Fibroblast of skin of left biceps (primary cell): ENCODE results near the gene WDR70.
A peak's percentile ranks its signal among the peaks of the same experiment; 100 is the strongest.
"Not testable (repeated sequence)": the region's sequence is repeated elsewhere in the genome, so short reads cannot be mapped to it uniquely, and the experiment has no call there.

Experiments used
- DNase-seq, 2 experiments: peaks; one replicate each; pipeline ENCODE4 v3.0.0-alpha.2; 2013; ENCODE audit warnings: low read depth in 2 of 2

Gene WDR70

DNA sequence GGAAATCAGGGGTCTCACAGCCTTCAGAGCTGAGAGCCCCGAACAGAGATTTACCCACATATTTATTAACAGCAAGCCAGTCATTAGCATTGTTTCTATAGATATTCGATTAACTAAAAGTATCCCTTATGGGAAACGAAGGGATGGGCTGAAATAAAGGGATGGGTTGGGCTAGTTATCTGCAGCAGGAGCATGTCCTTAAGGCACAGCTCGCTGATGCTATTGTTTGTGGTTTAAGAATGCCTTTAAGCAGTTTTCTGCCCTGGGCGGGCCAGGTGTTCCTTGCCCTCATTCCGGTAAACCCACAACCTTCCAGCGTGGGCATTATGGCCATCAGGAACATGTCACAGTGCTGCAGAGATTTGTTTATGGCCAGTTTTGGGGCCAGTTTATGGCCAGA, 74.1 kb downstream of the WDR70 start:
- not testable (repeated sequence) for DNase-seq

DNA sequence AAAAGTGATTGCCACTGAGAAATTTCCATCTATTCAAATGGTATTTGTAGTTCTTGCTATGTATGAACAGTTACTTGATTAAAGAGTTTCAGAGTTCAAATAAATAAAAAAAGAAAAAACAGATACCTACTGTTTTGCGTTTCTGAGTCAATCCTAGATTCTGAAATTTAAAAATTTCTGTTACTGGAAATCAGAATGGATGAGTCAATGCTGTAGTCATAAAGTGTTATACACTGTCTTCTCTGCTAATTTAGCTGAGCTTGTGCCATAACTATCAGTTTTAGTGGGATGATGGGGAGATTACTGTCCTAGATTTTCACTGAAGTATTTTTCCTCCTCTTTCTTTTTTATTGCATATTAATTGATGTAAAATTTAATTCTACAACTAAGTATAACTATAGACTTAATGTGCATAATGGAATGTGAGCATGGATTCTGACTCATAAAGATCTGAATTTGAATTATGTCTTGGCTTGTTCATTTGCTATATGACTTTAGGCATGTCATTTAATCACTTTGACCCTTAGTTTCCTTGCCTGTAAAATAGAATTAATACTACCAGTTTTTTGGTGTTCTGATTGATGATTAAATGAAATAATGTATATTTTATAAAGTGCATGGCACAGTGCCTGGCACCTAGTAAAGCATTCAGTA, 75.4 kb downstream of the WDR70 start:
- DNase-seq: not testable (repeated sequence)

DNA sequence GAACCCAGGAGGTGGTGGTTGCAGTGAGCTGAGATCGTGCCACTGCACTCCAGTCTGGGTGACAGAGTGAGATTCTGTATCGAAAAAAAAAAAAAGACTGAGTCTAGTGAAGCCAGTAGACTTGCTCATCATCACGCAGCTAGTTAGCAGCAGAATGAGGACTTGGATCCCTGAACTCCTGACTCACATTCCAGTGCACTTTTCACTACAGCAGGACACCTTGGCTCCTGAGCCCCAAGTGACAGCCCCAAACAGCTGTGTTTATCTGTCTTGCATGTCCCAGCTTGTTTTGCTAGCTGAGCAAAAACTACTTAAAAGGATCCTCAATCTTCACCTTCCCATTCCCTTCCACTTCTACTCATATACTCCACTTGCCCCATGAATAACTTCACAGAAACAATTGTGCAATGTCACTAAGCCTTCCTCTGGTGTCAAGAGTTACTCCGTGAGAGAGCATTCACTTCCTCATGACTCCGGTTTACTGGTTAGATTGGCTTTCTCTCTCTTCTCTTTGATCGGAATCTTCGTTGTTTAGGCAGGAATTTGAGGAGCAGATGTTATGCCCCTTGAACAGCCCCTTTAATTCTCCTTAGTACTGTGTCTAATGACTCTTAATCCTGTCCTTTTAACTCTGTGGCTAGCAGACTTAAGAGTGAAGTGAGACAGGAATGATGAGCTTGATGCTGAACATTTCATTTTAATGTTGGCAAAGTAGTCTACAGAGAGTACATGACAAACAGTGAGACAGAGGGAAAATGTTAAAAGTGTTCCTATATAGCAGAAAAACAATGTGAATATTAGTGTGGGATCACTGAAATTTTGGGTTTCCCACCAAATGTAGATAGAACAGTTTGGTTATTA, 84.3 kb downstream of the WDR70 start:
- not testable (repeated sequence) for DNase-seq

DNA sequence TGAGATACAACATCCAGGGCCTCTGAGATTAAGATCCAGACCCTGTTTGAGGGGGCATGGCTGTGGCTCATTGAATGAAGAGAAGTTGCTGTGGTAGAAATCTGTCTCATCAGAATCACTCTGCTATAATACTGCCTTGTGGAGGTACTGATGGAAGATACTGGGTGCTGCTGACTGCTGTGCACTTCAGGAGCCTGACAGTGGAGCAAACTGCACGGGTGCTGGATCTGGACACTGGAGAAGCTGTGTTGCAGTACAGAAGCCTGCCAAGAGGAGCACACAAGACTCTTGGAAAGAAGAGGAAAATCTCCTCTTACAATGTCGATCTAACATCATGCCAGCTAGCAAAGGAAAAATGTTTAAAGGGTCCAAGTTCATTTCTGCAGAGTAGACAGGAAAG, 85.5 kb downstream of the WDR70 start:
- DNase-seq: not testable (repeated sequence)

DNA sequence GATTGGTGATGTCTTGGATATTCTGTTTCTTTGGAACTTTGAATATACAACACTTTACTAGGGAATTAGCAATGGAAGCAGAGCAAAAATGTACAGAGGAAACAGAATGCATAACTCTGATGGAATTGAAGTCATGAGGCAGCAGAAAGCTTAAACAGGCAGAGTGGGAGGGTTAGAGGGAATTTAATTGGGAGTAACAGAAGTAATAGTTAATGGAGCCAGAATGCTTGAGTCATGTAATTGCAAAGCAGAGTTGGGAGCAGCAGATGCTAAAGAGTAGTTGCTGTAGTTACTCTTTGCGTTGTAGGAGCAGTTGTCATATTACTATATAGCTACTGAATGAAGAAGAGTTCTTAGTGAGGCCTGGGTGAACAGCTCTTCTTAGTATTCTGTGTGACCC, 90.3 kb downstream of the WDR70 start:
- not testable (repeated sequence) for DNase-seq

DNA sequence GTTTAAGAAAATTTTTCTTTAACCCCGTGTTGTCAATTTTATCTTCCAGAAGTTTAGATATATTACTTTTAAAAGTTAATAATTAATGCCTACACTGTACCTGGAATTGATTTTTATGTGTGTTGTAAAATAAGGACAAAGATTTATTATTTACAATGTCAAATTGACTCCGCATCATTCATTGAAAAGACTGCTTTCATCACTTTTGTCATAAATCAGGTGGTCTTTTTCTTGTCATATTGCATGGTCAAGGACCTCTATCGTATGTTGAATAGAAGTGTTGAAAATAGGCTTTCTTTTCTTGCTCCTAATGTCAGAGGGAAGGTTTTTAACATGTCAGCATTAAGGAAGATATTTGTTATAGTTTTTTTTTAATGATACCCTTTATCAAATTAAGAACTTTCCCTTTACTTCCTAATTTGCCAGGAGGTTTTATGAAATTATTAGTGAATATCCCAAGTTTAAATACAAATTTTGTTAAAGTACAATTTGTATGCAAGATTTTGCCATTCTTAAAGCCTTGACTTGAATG, 92.6 kb downstream of the WDR70 start:
- DNase-seq: no peak

DNA sequence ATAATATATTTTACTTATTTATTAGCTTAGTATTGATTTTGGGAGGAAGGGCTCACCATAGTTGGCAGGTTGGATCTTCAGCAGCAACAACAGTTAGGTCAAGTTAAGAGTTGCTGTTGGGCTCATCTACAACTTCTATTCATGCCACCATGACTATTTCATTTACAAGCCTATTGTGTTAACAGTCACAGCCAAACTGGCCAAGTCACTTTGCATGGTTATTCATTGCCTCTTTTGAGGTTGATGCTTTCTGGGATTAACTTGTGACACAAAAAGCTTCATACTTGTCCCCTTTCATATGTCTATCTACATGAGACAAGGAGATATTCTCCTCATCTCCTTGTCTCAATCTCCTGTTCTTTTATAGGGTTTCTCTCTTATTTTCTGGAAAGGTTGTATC, 98.3 kb downstream of the WDR70 start:
- DNase-seq: no peak

DNA sequence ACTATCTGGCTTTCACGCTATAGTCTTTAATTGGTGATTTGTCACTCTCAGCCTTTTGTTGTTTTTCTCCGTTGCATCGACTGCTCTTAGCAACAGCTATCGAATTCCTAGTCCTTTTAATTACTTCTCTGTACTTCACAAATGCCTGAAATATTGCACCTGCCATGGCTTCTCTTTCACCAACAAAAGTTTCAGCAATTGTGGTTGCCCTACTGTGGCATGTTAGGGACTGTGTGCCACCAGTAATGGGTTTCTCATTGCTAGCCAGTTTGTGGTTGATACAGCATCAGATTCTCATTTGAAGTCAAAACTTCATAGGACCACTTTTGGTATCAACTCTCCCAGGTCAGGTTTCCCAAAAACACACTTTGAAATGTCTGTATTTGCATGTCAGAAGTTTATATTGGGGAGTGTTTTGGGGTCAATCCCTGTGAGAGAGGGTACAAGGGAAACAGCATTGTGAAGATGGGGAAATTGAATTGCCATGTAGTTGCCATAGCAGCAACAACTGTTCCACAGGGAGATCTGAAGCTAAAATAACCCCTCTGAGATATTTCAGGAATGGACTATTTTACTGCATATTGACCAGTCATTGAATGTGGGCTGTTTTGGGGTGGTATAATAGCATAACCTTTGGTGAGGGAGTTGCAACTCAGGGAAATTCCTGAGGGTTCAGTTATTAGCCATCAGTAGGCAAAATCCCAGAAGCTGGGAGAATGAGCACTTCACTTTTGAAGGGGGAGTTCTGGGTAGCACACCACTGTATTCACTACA, 99.2 kb downstream of the WDR70 start:
- DNase-seq: no peak

DNA sequence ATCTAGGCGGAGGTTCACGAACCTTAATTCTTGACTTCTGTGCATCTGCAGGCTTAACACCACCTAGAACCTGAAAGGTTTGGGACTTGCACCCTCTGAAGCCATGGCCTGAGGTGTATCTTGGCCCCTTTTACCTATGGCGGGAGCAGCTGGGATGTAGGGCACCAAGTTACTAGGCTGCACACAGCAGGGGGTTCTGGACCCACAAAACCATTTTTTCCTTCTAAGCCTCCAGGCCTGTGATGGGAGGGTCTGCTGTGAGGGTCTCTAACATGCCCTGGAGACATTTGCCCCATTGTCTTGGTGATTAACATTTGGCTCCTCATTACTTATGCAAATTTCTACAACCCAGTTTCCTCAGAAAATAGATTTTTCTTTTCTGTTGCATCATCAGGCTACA, 102.3 kb downstream of the WDR70 start:
- DNase-seq: not testable (repeated sequence)

DNA sequence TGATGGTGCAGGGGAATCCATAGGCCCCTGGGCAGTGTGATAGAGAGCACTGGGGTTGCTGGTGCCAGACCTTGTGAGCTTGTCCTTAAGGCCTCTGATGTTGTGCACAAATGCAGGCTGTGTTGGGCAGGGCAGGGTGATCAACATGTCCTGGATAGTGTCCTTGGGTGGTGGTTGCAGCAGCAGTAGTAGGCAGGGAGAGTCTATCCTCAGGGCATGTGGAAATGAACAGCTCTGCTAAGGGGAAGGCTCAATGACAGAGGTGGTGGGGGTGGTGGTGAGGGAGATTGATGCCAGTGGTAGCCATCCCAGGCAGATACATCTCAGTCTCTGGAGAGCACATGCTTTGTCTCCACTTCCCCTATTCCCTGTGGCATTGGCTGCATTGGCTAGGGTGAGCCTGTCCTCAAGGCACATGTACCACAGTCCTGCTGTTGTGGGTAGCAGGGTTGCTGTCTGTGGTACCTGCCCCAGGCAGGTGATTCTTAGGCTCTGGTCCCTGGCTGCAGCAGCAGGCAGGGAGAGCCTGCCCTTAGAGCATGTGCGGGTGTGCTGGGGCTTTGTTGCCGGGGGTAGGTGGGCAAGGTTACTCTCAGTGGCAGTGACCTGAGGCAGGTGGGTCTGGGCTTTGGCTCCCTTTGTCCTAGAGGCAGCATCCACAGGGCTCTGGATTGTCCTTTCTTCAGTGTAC, 111.1 kb downstream of the WDR70 start:
- no peak for DNase-seq

DNA sequence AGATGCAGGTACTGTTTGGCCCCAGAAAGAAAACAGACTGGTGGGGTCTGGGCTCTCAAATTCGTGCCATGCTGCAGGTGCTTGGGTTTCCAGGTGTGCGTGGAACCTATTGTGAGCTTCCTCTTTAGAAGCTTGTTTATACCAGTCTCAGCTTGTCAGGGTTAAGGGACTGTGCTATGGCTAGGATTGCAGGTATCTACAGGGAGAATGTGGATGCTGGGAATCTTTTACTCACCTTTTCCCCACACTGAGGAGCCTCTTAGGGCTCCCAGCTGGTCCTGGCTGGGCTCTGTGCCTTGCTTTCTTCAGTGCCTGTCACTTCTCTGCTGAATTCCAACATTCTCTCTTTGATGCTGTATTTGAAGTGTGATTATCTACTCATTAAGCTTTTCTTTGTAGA, 111.8 kb downstream of the WDR70 start:
- no peak for DNase-seq

DNA sequence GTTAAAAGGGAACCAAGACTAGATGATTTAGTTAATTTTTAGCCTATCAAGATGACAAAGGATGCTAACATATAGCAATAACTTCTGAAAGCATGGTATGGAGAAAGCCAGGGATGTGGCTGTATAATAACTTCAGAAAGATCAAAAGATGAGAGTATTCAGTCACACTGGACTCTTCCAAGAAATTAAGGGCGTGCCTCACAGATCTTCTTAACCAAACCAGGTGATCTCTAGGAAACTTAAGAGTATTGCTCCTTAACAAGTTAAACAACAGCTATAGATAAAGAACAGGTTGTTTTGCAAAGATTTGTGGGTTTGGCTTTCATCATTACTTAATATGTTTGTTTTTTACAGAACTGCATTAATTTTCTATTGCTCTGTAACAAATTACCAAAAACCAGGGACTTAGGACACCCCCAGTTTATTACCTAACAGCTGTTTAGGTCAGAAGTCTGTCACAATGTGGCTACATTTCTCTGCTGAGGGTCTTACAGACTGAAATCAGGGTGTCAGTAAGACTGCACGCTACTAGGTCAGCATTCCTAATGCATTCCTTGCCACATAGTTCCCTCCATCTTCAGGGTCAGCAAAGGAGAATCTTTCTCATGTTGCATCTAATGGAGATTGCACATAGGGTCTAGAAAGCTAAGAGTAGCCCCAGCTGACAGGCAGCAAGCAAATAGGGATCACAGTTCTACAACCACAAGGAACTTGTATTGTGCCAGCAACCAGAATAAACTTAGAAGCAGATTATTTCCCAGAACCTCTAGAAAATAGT, 113.8 kb downstream of the WDR70 start:
- no peak for DNase-seq

DNA sequence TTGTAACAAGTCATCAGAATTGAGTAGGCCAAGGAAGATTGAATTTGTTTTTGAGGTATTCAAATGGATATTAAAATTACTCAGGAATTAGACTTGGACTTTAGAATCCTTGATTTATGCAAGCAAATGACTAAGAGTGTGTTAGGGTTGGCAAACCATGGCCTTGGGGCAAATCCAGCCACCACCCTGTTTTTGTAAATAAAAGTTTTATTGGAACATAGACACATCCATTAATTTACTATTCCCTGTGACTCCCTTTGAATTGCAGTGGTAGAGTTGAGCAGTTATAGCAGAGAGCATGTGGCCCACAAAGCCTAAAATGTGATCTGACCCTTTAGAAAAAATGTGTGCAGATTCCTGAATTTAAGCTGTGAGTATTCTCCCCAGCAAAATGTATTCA, 115.6 kb downstream of the WDR70 start:
- no peak for DNase-seq

DNA sequence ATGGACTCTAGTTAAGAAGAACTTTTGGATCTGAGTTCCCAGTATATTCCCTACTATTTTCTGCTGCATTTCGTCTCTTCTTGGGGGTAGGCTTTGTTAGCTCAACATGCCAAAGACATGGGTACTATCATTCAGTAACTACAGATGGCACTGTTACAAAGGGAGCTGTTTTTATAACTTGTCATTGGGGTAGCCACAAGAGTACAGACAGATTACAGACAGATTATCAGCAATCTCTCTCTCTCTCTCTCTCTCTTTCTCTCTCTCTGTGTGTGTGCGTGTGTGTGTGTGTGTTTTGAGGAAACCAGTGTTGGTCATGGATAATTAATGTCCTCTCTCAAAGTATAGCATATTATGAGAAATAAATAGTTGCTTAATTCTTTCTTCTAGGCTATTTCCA, 116.1 kb downstream of the WDR70 start:
- DNase-seq: no peak

DNA sequence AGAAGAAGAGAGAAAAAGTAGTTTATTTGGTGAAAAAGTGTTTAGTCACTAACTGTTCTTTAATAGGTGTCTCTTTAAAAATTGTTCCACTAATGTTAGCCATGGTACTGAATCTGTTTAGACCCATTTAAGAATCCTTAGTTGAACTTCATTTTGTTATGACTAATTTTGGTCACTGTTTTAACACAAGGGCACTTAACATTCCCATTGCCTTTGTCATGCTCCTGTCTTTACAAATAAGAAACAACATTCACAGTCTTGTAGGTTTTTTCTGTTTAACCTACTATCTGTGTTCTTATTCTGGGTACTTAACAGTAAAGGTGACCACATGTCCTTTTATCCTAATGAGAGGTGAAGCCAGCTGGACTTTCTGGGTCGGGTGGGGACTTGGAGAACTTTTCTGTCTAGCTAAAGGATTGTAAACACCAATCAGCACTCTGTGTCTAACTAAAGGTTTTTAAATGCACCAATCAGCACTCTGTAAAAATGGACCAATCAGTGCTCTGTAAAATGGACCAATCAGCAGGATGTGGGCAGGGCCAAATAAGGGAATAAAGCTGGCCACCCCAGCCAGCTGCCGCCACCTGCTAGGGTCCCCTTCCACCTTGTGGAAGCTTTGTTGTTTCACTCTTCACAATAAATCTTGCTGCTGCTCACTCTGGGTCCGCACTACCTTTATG, 116.7 kb downstream of the WDR70 start:
- DNase-seq: peak; percentile 12 to 17

DNA sequence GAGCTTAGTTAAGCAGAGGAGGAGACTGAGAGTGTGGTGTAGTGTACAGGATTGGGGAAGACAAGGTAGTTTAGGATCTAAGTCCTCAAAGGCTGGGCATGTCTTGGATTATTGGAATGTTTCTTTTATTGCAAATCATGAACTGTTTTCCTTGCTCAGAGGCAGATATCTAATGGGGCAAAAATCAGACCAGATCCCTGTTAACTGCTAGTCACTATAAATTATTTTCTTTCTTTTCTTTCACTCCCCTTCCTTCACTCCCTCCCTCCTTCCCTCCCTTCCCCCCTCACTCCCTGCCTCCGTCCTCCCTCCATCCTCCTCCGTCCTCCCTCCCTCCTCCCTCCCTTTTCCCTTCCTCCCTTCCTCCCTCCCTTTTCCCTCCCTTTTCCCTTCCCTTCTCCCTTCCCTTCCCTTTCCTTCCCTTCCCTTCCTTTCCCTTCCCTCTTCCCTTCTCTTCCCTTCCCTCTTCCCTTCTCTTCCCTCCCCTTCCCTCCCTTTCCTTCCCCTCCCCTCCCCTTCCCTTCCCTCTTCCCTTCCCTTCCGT, 117.9 kb downstream of the WDR70 start:
- DNase-seq: no peak

DNA sequence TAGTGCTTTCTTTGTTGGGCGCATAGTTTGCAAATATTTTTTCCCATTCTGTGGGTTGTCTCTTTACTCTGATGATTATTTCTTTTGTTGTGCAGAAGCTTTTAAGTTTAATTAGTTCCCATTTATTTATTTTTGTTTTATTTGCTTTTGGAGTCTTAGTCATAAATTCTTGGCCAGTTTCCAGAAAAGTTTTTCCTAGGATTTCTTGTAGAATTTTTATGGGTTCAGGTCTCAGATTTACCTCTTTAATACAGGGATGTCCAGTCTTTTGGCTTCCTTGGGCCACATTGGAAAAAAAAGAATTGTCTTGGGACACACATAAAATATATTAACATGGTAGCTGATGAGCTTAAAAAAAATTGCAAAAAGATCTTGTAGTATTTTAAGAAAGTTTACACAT, 122.0 kb downstream of the WDR70 start:
- no peak for DNase-seq

DNA sequence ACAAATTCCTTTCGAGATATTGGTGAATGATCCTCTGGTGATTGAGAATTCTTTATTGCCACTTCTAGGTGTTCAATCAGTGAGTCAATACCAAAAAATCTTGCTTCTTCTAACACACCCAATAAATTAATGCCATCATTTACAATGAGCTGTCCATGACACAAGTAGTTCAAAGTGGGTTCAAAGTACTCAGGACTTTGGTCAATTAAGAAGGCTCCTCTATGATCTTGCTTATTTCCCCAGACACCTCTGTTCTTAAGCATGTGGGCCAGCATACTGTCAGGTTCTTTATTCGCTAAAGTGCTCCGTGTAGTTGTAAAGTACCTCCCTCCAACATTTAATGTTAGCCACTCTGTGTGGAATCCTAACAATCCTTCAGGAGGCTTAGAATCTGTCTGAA, 127.1 kb downstream of the WDR70 start:
- no peak for DNase-seq

DNA sequence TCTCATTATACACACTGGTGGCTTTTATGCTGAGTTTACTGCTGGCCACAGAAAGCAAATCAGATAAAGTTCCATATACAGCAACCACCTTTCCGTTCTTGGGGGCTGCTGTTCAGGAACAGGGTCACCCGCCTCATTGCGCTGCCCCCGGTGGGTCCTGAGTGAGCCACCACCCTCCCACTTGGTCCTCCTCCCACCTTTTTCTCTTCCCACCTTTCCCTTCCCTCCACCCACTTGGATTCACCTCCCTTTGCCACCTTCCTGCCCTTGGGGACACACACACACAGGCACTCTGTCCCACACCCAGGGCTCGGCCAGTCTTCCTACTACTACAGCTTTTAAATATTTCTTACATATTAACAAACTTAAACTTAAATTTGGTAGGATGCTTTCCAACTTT, 127.6 kb downstream of the WDR70 start:
- DNase-seq: no peak

DNA sequence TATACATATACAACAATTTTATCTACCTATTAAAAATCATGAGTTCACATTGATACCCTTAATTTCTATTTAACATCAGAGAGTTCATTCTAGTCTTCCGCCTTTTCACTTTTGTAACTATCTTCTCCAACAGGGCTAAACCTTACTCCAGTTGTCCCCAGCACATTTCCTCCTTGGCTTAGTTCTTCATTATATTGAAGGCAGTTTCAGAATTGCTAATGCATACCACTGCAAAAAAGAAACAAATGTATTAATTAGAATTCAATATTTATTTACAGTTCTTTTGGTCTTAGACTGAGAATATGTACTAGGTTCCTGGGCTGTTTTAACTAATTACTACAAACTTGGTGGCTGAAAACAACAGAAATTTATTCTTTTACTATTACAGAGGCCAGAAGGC, 132.5 kb downstream of the WDR70 start:
- no peak for DNase-seq
